HEK293 (cell line): ENCODE results near the gene TALDO1.

ENCODE experiments used
- KLF7 ChIP-seq: fragments of 450-650 bp; formaldehyde crosslinking; IDR thresholded peaks from 2 replicates; pipeline ENCODE4 v1.5.1; 2016; ENCODE audit warnings: missing biosample characterization, missing genetic modification characterization, borderline replicate concordance
- KLF9 ChIP-seq: fragments of 450-650 bp; formaldehyde crosslinking; IDR thresholded peaks from 2 replicates; pipeline ENCODE4 v1.5.1; 2016; ENCODE audit warnings: missing biosample characterization, missing genetic modification characterization, low read depth
- OVOL3 ChIP-seq: fragments of 450-650 bp; formaldehyde crosslinking; IDR thresholded peaks from 2 replicates; pipeline ENCODE4 v1.5.1; 2016; ENCODE audit warnings: missing biosample characterization, missing genetic modification characterization
- ZFP69B ChIP-seq: fragments of 450-650 bp; formaldehyde crosslinking; IDR thresholded peaks from 2 replicates; pipeline ENCODE4 v1.5.1; 2016; ENCODE audit warnings: missing biosample characterization, missing genetic modification characterization
- ZNF121 ChIP-seq: fragments of 450-650 bp; formaldehyde crosslinking; IDR thresholded peaks from 2 replicates; pipeline ENCODE4 v1.5.1; 2016; ENCODE audit warnings: missing biosample characterization, missing genetic modification characterization
- ZNF175 ChIP-seq: fragments of 450-650 bp; formaldehyde crosslinking; IDR thresholded peaks from 2 replicates; pipeline ENCODE4 v1.5.1; 2016; ENCODE audit warnings: missing biosample characterization, missing genetic modification characterization
- ZNF221 ChIP-seq: fragments of 450-650 bp; formaldehyde crosslinking; IDR thresholded peaks from 2 replicates; pipeline ENCODE4 v1.5.1; 2017; ENCODE audit warnings: missing biosample characterization, missing genetic modification characterization, borderline replicate concordance
- ZNF302 ChIP-seq: fragments of 450-650 bp; formaldehyde crosslinking; IDR thresholded peaks from 2 replicates; pipeline ENCODE4 v1.5.1; 2016; ENCODE audit warnings: missing biosample characterization, missing genetic modification characterization, low read depth
- ZNF416 ChIP-seq: fragments of 450-650 bp; formaldehyde crosslinking; IDR thresholded peaks from 2 replicates; pipeline ENCODE4 v1.5.1; 2016; ENCODE audit warnings: missing biosample characterization, missing genetic modification characterization
- ZNF521 ChIP-seq: fragments of 450-650 bp; formaldehyde crosslinking; IDR thresholded peaks from 2 replicates; pipeline ENCODE4 v1.5.1; 2017; ENCODE audit warnings: missing biosample characterization, mild to moderate bottlenecking, missing genetic modification characterization
- ZNF776 ChIP-seq: fragments of 450-650 bp; formaldehyde crosslinking; IDR thresholded peaks from 2 replicates; pipeline ENCODE4 v1.5.0; 2017; ENCODE audit warnings: missing biosample characterization, missing genetic modification characterization, borderline replicate concordance
- TF ChIP-seq, protein P1 (sequence below): fragments of 450-650 bp; formaldehyde crosslinking; IDR thresholded peaks from 2 replicates; pipeline ENCODE4 v1.5.1; 2016; ENCODE audit warnings: missing biosample characterization, missing genetic modification characterization, borderline replicate concordance
- TF ChIP-seq, protein P2 (sequence below): fragments of 450-650 bp; formaldehyde crosslinking; IDR thresholded peaks from 2 replicates; pipeline ENCODE4 v1.5.1; 2017; ENCODE audit warnings: missing biosample characterization, missing genetic modification characterization
- TF ChIP-seq, protein P3 (sequence below): fragments of 450-650 bp; formaldehyde crosslinking; IDR thresholded peaks from 2 replicates; pipeline ENCODE4 v1.5.1; 2016; ENCODE audit warnings: missing biosample characterization, missing genetic modification characterization
- TF ChIP-seq, protein P4 (sequence below): fragments of 450-650 bp; formaldehyde crosslinking; IDR thresholded peaks from 2 replicates; pipeline ENCODE4 v1.5.1; 2016; ENCODE audit warnings: missing biosample characterization, missing genetic modification characterization, borderline replicate concordance
- TF ChIP-seq, protein P5 (sequence below): fragments of 450-650 bp; formaldehyde crosslinking; optimal IDR thresholded peaks from 2 replicates; pipeline ENCODE3; 2016; ENCODE audit warnings: missing biosample characterization, mild to moderate bottlenecking, missing genetic modification characterization
- TF ChIP-seq, protein P6 (sequence below): fragments of 450-650 bp; formaldehyde crosslinking; IDR thresholded peaks from 2 replicates; pipeline ENCODE4 v1.5.1; 2016; ENCODE audit warnings: missing biosample characterization, missing genetic modification characterization
- TF ChIP-seq, protein P7 (sequence below): fragments of 450-650 bp; formaldehyde crosslinking; IDR thresholded peaks from 2 replicates; pipeline ENCODE4 v1.5.1; 2016; ENCODE audit warnings: missing biosample characterization, missing genetic modification characterization, low read depth
- TF ChIP-seq, protein P8 (sequence below): fragments of 450-650 bp; formaldehyde crosslinking; IDR thresholded peaks from 2 replicates; pipeline ENCODE4 v1.5.1; 2016; ENCODE audit warnings: missing biosample characterization, missing genetic modification characterization, low read depth
- TF ChIP-seq, protein P9 (sequence below): fragments of 450-650 bp; formaldehyde crosslinking; IDR thresholded peaks from 2 replicates; pipeline ENCODE4 v1.5.1; 2016; ENCODE audit warnings: missing biosample characterization, missing genetic modification characterization
- TF ChIP-seq, protein P10 (sequence below): fragments of 450-650 bp; IDR thresholded peaks from 2 replicates; pipeline ENCODE4 v1.5.1; 2018; ENCODE audit warnings: missing biosample characterization, mild to moderate bottlenecking, missing genetic modification characterization

Gene TALDO1

DNA sequence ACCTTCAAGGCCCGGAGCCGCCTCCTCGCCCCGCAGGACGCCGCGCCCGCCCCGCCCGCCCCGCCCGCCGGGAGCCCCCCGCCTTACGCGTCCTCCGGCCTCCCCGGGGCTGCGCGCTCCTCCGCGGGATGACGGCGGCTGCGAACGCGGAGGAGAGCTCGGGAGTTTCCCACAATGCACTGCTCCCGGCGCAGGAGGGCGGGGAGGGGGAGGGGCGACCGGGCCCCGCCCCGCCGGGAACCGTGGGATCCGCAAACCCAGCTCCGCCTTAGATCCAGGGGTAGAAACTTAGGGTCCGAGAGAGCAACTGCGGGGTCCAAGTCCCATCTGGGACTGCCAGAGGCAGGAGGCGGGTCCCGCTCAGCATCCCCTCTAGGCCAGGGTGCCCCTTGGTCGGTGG lies 42.7 kb downstream of the TALDO1 start, which contains the start of gene CEND1 (continued):
- TF ChIP-seq, protein P1, sequence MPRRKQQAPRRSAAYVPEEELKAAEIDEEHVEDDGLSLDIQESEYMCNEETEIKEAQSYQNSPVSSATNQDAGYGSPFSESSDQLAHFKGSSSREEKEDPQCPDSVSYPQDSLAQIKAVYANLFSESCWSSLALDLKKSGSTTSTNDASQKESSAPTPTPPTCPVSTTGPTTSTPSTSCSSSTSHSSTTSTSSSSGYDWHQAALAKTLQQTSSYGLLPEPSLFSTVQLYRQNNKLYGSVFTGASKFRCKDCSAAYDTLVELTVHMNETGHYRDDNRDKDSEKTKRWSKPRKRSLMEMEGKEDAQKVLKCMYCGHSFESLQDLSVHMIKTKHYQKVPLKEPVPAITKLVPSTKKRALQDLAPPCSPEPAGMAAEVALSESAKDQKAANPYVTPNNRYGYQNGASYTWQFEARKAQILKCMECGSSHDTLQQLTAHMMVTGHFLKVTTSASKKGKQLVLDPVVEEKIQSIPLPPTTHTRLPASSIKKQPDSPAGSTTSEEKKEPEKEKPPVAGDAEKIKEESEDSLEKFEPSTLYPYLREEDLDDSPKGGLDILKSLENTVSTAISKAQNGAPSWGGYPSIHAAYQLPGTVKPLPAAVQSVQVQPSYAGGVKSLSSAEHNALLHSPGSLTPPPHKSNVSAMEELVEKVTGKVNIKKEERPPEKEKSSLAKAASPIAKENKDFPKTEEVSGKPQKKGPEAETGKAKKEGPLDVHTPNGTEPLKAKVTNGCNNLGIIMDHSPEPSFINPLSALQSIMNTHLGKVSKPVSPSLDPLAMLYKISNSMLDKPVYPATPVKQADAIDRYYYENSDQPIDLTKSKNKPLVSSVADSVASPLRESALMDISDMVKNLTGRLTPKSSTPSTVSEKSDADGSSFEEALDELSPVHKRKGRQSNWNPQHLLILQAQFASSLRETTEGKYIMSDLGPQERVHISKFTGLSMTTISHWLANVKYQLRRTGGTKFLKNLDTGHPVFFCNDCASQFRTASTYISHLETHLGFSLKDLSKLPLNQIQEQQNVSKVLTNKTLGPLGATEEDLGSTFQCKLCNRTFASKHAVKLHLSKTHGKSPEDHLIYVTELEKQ (tag by site-specific recombination), result no peak
- TF ChIP-seq, protein P2, sequence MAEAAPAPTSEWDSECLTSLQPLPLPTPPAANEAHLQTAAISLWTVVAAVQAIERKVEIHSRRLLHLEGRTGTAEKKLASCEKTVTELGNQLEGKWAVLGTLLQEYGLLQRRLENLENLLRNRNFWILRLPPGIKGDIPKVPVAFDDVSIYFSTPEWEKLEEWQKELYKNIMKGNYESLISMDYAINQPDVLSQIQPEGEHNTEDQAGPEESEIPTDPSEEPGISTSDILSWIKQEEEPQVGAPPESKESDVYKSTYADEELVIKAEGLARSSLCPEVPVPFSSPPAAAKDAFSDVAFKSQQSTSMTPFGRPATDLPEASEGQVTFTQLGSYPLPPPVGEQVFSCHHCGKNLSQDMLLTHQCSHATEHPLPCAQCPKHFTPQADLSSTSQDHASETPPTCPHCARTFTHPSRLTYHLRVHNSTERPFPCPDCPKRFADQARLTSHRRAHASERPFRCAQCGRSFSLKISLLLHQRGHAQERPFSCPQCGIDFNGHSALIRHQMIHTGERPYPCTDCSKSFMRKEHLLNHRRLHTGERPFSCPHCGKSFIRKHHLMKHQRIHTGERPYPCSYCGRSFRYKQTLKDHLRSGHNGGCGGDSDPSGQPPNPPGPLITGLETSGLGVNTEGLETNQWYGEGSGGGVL (tag by site-specific recombination), result no peak
- TF ChIP-seq OVOL3 (tag by site-specific recombination) (no peak), KLF7 (tag by site-specific recombination) (peak; percentile 27; the same call in 1 of the 2 replicates), ZNF776 (tag by site-specific recombination) (no peak), ZNF416 (tag by site-specific recombination) (no peak), ZNF521 (tag by site-specific recombination) (no peak), ZNF121 (0 out of 2 replicates have a peak, but pooled peaks have one; percentile 39), ZNF175 (tag by site-specific recombination) (no peak), ZNF221 (no peak), ZFP69B (tag by site-specific recombination) (no peak), ZNF302 (tag by site-specific recombination) (no peak), KLF9 (tag by site-specific recombination) (peak; percentile 82)
- TF ChIP-seq, protein P3, sequence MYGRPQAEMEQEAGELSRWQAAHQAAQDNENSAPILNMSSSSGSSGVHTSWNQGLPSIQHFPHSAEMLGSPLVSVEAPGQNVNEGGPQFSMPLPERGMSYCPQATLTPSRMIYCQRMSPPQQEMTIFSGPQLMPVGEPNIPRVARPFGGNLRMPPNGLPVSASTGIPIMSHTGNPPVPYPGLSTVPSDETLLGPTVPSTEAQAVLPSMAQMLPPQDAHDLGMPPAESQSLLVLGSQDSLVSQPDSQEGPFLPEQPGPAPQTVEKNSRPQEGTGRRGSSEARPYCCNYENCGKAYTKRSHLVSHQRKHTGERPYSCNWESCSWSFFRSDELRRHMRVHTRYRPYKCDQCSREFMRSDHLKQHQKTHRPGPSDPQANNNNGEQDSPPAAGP (tag by site-specific recombination), result no peak
- TF ChIP-seq, protein P4, sequence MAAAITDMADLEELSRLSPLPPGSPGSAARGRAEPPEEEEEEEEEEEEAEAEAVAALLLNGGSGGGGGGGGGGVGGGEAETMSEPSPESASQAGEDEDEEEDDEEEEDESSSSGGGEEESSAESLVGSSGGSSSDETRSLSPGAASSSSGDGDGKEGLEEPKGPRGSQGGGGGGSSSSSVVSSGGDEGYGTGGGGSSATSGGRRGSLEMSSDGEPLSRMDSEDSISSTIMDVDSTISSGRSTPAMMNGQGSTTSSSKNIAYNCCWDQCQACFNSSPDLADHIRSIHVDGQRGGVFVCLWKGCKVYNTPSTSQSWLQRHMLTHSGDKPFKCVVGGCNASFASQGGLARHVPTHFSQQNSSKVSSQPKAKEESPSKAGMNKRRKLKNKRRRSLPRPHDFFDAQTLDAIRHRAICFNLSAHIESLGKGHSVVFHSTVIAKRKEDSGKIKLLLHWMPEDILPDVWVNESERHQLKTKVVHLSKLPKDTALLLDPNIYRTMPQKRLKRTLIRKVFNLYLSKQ, result no peak
- TF ChIP-seq, protein P5, sequence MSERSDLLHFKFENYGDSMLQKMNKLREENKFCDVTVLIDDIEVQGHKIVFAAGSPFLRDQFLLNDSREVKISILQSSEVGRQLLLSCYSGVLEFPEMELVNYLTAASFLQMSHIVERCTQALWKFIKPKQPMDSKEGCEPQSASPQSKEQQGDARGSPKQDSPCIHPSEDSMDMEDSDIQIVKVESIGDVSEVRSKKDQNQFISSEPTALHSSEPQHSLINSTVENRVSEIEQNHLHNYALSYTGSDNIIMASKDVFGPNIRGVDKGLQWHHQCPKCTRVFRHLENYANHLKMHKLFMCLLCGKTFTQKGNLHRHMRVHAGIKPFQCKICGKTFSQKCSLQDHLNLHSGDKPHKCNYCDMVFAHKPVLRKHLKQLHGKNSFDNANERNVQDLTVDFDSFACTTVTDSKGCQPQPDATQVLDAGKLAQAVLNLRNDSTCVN (tag by site-specific recombination), result peak; percentile 28
- TF ChIP-seq, protein P6, sequence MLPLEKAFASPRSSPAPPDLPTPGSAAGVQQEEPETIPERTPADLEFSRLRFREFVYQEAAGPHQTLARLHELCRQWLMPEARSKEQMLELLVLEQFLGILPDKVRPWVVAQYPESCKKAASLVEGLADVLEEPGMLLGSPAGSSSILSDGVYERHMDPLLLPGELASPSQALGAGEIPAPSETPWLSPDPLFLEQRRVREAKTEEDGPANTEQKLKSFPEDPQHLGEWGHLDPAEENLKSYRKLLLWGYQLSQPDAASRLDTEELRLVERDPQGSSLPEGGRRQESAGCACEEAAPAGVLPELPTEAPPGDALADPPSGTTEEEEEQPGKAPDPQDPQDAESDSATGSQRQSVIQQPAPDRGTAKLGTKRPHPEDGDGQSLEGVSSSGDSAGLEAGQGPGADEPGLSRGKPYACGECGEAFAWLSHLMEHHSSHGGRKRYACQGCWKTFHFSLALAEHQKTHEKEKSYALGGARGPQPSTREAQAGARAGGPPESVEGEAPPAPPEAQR, result no peak
- TF ChIP-seq, protein P7, sequence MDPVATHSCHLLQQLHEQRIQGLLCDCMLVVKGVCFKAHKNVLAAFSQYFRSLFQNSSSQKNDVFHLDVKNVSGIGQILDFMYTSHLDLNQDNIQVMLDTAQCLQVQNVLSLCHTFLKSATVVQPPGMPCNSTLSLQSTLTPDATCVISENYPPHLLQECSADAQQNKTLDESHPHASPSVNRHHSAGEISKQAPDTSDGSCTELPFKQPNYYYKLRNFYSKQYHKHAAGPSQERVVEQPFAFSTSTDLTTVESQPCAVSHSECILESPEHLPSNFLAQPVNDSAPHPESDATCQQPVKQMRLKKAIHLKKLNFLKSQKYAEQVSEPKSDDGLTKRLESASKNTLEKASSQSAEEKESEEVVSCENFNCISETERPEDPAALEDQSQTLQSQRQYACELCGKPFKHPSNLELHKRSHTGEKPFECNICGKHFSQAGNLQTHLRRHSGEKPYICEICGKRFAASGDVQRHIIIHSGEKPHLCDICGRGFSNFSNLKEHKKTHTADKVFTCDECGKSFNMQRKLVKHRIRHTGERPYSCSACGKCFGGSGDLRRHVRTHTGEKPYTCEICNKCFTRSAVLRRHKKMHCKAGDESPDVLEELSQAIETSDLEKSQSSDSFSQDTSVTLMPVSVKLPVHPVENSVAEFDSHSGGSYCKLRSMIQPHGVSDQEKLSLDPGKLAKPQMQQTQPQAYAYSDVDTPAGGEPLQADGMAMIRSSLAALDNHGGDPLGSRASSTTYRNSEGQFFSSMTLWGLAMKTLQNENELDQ (tag by site-specific recombination), result no peak
- TF ChIP-seq, protein P8, sequence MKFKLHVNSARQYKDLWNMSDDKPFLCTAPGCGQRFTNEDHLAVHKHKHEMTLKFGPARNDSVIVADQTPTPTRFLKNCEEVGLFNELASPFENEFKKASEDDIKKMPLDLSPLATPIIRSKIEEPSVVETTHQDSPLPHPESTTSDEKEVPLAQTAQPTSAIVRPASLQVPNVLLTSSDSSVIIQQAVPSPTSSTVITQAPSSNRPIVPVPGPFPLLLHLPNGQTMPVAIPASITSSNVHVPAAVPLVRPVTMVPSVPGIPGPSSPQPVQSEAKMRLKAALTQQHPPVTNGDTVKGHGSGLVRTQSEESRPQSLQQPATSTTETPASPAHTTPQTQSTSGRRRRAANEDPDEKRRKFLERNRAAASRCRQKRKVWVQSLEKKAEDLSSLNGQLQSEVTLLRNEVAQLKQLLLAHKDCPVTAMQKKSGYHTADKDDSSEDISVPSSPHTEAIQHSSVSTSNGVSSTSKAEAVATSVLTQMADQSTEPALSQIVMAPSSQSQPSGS, result no peak
- TF ChIP-seq, protein P9, sequence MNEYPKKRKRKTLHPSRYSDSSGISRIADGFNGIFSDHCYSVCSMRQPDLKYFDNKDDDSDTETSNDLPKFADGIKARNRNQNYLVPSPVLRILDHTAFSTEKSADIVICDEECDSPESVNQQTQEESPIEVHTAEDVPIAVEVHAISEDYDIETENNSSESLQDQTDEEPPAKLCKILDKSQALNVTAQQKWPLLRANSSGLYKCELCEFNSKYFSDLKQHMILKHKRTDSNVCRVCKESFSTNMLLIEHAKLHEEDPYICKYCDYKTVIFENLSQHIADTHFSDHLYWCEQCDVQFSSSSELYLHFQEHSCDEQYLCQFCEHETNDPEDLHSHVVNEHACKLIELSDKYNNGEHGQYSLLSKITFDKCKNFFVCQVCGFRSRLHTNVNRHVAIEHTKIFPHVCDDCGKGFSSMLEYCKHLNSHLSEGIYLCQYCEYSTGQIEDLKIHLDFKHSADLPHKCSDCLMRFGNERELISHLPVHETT (tag by site-specific recombination), result no peak
- TF ChIP-seq, protein P10, sequence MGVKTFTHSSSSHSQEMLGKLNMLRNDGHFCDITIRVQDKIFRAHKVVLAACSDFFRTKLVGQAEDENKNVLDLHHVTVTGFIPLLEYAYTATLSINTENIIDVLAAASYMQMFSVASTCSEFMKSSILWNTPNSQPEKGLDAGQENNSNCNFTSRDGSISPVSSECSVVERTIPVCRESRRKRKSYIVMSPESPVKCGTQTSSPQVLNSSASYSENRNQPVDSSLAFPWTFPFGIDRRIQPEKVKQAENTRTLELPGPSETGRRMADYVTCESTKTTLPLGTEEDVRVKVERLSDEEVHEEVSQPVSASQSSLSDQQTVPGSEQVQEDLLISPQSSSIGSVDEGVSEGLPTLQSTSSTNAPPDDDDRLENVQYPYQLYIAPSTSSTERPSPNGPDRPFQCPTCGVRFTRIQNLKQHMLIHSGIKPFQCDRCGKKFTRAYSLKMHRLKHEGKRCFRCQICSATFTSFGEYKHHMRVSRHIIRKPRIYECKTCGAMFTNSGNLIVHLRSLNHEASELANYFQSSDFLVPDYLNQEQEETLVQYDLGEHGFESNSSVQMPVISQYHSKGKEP, result no peak
